Retinal pigment epithelial cell (primary cell): ENCODE data around the gene MGA.

Experiments used
- DNase-seq: peaks from one replicate; pipeline ENCODE4 v3.0.0-alpha.2; 2010; ENCODE audit warnings: low read depth
- H3K4me3 ChIP-seq: 2 replicates; pipeline ENCODE4 v1.5.1; 2011; ENCODE audit warnings: mild to moderate bottlenecking, low read length, control low read depth, moderate library complexity
- TF ChIP-seq, protein P1 (sequence below): conservative IDR thresholded peaks from 2 replicates; pipeline ENCODE4 v1.5.1; 2011; ENCODE audit warnings: low read depth, low read length, control low read depth, inconsistent platforms

The MGA gene

DNA sequence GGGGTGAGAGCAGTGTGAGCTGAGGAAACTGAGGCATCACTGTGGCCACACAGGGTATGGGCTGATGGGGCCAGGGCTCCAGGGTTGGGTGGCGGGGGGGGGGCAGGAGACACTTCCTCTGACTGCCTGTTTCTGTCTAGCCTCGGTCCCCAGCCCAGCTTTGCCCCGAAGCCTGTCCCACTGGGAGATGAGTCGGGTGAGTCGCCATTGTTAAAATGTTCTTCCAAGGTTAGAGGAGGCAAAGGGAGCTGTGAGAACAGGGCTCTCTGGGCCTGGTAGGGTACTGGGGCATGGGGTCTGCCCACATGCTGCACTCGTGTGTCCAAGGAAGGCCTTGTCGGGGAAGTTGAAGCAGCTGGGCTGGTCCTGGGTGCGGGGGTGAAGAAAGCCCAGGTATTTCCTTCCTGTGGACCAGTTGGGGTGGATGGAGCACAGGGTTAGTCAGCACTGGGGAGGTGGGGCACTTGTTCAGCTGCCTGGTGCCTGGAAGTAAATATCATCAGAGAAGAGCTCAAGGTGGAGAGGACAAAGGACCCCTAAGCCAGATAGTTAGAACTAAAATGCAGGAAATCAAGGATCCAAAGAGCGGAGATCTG, 159.3 kb downstream of the MGA start:
- DNase-seq = no peak
- TF ChIP-seq, protein P1, sequence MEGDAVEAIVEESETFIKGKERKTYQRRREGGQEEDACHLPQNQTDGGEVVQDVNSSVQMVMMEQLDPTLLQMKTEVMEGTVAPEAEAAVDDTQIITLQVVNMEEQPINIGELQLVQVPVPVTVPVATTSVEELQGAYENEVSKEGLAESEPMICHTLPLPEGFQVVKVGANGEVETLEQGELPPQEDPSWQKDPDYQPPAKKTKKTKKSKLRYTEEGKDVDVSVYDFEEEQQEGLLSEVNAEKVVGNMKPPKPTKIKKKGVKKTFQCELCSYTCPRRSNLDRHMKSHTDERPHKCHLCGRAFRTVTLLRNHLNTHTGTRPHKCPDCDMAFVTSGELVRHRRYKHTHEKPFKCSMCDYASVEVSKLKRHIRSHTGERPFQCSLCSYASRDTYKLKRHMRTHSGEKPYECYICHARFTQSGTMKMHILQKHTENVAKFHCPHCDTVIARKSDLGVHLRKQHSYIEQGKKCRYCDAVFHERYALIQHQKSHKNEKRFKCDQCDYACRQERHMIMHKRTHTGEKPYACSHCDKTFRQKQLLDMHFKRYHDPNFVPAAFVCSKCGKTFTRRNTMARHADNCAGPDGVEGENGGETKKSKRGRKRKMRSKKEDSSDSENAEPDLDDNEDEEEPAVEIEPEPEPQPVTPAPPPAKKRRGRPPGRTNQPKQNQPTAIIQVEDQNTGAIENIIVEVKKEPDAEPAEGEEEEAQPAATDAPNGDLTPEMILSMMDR = no peak
- H3K4me3 ChIP-seq = no peak overlapping the region

DNA sequence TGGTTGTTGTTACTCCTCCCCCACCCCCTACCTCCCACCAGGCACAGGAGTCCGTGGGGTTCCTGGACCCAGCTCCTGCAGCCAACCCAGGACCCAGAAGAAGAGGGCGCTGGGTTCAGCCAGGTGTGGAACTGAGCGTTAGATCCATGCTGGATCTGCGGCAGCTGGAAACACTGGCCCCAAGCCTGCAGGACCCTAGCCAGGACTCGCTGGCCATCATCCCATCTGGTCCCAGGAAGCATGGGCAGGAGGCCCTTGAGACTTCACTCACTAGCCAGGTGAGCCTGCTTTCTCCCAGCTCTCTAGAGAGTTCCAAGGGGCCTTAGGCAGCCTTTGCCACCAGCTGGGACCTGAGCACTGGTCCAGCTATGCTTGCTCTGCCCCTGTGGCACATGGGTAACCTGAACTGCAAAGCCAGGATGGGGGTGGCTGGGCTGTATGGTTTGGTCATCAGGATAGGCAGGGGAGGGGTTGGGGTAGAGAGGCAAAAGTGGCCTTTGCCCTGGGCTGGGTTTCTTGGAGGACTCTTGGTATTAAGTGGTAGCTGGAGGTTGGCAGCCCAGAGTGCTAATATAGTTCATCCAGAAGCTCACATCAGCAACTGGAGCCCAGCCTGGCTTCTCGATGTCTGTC, 160.7 kb downstream of the MGA start:
- no peak overlapping the region for H3K4me3 ChIP-seq
- no peak for DNase-seq
- TF ChIP-seq, protein P1 = no peak

DNA sequence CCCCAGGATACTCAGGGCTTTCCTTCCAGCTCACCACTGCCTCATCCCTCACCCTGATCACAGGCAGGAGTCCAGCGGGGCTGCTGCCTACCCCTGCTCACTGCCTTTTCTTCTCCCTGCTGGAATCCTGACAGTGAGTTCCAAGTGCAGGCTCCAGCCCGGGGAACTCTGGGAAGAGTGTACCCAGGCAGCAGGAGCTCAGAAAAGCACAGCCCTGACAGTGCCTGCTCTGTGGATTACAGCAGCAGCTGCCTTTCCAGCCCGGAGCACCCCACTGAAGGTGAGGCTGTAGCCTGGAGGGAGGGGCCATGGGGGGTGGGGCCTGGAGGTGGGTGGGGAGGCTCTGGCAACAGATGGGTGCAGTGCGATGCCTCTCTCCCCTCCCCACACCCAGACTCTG, 161.6 kb downstream of the MGA start:
- H3K4me3 ChIP-seq = no peak overlapping the region
- no peak for DNase-seq
- TF ChIP-seq, protein P1 = no peak

DNA sequence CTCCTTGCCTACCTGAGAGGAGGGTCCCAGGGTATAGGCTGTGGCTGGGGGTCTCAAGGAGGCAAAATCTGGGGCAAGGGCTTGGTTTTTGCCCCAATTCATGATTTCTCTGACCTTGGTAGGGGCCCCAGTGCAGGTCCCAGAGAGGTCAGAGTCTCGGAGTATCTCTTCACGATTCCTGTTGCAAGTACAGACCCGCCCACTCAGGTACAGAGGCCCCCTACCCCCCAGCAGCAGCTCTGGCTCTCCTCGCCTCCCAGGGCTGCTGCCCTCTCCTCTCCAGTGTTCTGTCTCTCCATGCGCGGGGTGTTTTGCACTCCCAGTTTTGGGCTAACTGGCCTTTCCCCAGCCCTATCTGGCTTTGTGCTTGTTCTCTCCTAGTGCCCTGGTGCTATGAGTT, 162.3 kb downstream of the MGA start:
- no peak for DNase-seq
- TF ChIP-seq, protein P1 = no peak
- no peak overlapping the region for H3K4me3 ChIP-seq
